ENCODE results near the gene RANBP1.
A peak's percentile ranks its signal among the peaks of the same experiment; 100 is the strongest.

RANBP1 gene

GRCh38 chr22:20088263-20088648 is 27.6 kb upstream of the RANBP1 start:
- no peak for DNase-seq (ENCODE audit: low read depth)

GRCh38 chr22:20089226-20089976 is 26.5 kb upstream of the RANBP1 start:
- no peak for DNase-seq (ENCODE audit: low read depth)

- DNase-seq (ENCODE audit: low read depth), result peak; percentile 71
Observed at GRCh38 chr22:20089977-20090729, 25.8 kb upstream of the RANBP1 start.

- DNase-seq (ENCODE audit: low read depth), result no peak
Observed at GRCh38 chr22:20090730-20091240, 25.1 kb upstream of the RANBP1 start.

GRCh38 chr22:20091690-20092476 is 24.0 kb upstream of the RANBP1 start:
- no peak for DNase-seq (ENCODE audit: low read depth)

GRCh38 chr22:20092477-20092854 is 23.4 kb upstream of the RANBP1 start:
- no peak for DNase-seq (ENCODE audit: low read depth)

GRCh38 chr22:20093418-20094196 is 22.3 kb upstream of the RANBP1 start:
- DNase-seq (ENCODE audit: low read depth), result no peak

GRCh38 chr22:20094197-20094807 is 21.6 kb upstream of the RANBP1 start:
- no peak for DNase-seq (ENCODE audit: low read depth)

- no peak for DNase-seq (ENCODE audit: low read depth)
Observed at GRCh38 chr22:20095521-20095920, 20.4 kb upstream of the RANBP1 start.

GRCh38 chr22:20096574-20097420 is 19.1 kb upstream of the RANBP1 start:
- no peak for DNase-seq (ENCODE audit: low read depth)

GRCh38 chr22:20099099-20099711 is 16.7 kb upstream of the RANBP1 start:
- no peak for DNase-seq (ENCODE audit: low read depth)

GRCh38 chr22:20101638-20102037 is 14.3 kb upstream of the RANBP1 start:
- no peak for DNase-seq (ENCODE audit: low read depth)

GRCh38 chr22:20102203-20102780 is 13.6 kb upstream of the RANBP1 start:
- no peak for DNase-seq (ENCODE audit: low read depth)

- no peak for DNase-seq (ENCODE audit: low read depth)
Observed at GRCh38 chr22:20105456-20106204, 10.3 kb upstream of the RANBP1 start.

GRCh38 chr22:20106205-20106848 is 9.6 kb upstream of the RANBP1 start:
- no peak for DNase-seq (ENCODE audit: low read depth)

- no peak for DNase-seq (ENCODE audit: low read depth)
Observed at GRCh38 chr22:20106849-20107237, 9.1 kb upstream of the RANBP1 start.

GRCh38 chr22:20107471-20107901 is 8.4 kb upstream of the RANBP1 start:
- DNase-seq (ENCODE audit: low read depth), result no peak
